B cell (primary cell): Measurements from ENCODE around the gene FGFR3. TPM values are rescaled to one million over a fixed set of nuclear protein-coding genes. Genes with fewer than 3 reads are reported as not detected.

Source experiments
- ATAC-seq: fragments of 200-7000 bp; cut with Tn5 transposase; one replicate; pipeline ENCODE4 v1.10.0; 2021; ENCODE audit warnings: low read depth, mild to moderate bottlenecking, moderate number of reproducible peaks, moderate library complexity
- CTCF ChIA-PET: fragments of 350-600 bp; sonication (Branson Sonifier 250); formaldehyde crosslinking; loops from one replicate; lab custom pipeline; 2021; ENCODE audit warnings: antibody characterized with exemption, inconsistent platforms; lab: Charles Lee
- POLR2A ChIA-PET: fragments of 350-600 bp; sonication (Branson Sonifier 250); formaldehyde crosslinking; loops from one replicate; lab custom pipeline; 2021; ENCODE audit warnings: antibody characterized with exemption; lab: Charles Lee
- DNase-seq: peaks from one replicate; pipeline ENCODE4 v3.0.0; 2013
- H2AFZ ChIP-seq: 2 replicates; pipeline ENCODE4 v1.6.1; 2012; ENCODE audit warnings: mild to moderate bottlenecking, low read depth, low read length; ENCODE audit not compliant: insufficient read depth, poor library complexity, severe bottlenecking
- H3K27ac ChIP-seq, 2 donors: 1 replicate in 1 of 2; 2 replicates in 1 of 2; pipeline ENCODE4 v1.5.1; 2012 to 2013; ENCODE audit warnings: low read length in 2 of 2, mild to moderate bottlenecking in 2 of 2, moderate library complexity in 1 of 2
- H3K27me3 ChIP-seq, 4 experiments: fragments of 200-600 bp in 1 of 4; sonication (generic) in 1 of 4; replicated peaks in 1 of 4; 1 replicate in 2 of 4; 2 replicates in 2 of 4; pipeline versions ENCODE4 v1.6.1 to v1.7.0; 2013 to 2016; ENCODE audit warnings: low read length in 3 of 4, mild to moderate bottlenecking in 2 of 4, mixed read lengths in 1 of 4, moderate library complexity in 1 of 4; ENCODE audit not compliant: insufficient read depth in 4 of 4, control insufficient read depth in 3 of 4; ENCODE audit errors: control extremely low read depth in 1 of 4
- H3K36me3 ChIP-seq, 2 experiments: replicated peaks in 1 of 2; 1 replicate in 1 of 2; 2 replicates in 1 of 2; pipeline versions ENCODE4 v1.6.1 to v1.7.1; 2013; ENCODE audit warnings: low read length in 1 of 2; ENCODE audit not compliant: insufficient read depth in 2 of 2, control insufficient read depth in 1 of 2; ENCODE audit errors: control extremely low read depth in 1 of 2, extremely low read depth in 1 of 2
- H3K4me1 ChIP-seq, 2 donors: fragments of 200-600 bp in 1 of 2; sonication (generic) in 1 of 2; 1 replicate in 1 of 2; 2 replicates in 1 of 2; pipeline versions ENCODE4 v1.5.1 to v1.6.1; 2013 to 2017; ENCODE audit warnings: low read length in 2 of 2; ENCODE audit not compliant: control insufficient read depth in 2 of 2, insufficient read depth in 2 of 2
- H3K4me2 ChIP-seq: replicated peaks from 2 replicates; pipeline ENCODE3; 2012; ENCODE audit warnings: mild to moderate bottlenecking, low read depth, low read length; ENCODE audit not compliant: poor library complexity, severe bottlenecking
- H3K4me3 ChIP-seq, 5 experiments: fragments of 200-600 bp in 1 of 5; sonication (generic) in 1 of 5; 1 replicate in 3 of 5; 2 replicates in 2 of 5; pipeline versions ENCODE4 v1.5.1 to v1.7.0; 2011 to 2016; ENCODE audit warnings: low read length in 4 of 5, mild to moderate bottlenecking in 4 of 5, low read depth in 2 of 5, control low read depth in 1 of 5, moderate library complexity in 1 of 5; ENCODE audit not compliant: insufficient read depth in 1 of 5; ENCODE audit errors: control extremely low read depth in 1 of 5, extremely low read depth in 1 of 5
- H3K79me2 ChIP-seq: fragments of 200-600 bp; sonication (generic); one replicate; pipeline ENCODE4 v1.6.0; 2016; ENCODE audit warnings: low read length; ENCODE audit not compliant: control insufficient read depth, insufficient read depth
- H3K9ac ChIP-seq: fragments of 200-600 bp; sonication (generic); 2 replicates; pipeline ENCODE4 v1.6.1; 2017; ENCODE audit warnings: mild to moderate bottlenecking, low read length, moderate library complexity
- H3K9me3 ChIP-seq, 3 donors: one replicate each; pipeline versions ENCODE4 v1.6.1 to v1.7.1; 2013; ENCODE audit warnings: low read length in 2 of 3; ENCODE audit not compliant: control insufficient read depth in 2 of 3, insufficient read depth in 1 of 3; ENCODE audit errors: control extremely low read depth in 1 of 3
- H4K20me1 ChIP-seq: 2 replicates; pipeline ENCODE4 v1.6.0; 2012; ENCODE audit warnings: mild to moderate bottlenecking, low read length; ENCODE audit not compliant: insufficient read depth, control insufficient read depth, poor library complexity, severe bottlenecking
- H3K27ac Mint-ChIP-seq: one replicate; pipeline ENCODE4 v1.8.0; 2021; ENCODE audit warnings: mixed read lengths
- H3K27me3 Mint-ChIP-seq: one replicate; pipeline ENCODE4 v1.8.0; 2021; ENCODE audit warnings: mixed read lengths
- H3K4me1 Mint-ChIP-seq: one replicate; pipeline ENCODE4 v1.8.0; 2021; ENCODE audit warnings: mixed read lengths
- H3K4me3 Mint-ChIP-seq: one replicate; pipeline ENCODE4 v1.8.0; 2021; ENCODE audit warnings: mixed read lengths
- H3K9me3 Mint-ChIP-seq: one replicate; pipeline ENCODE4 v1.8.0; 2022; ENCODE audit warnings: mixed read lengths; ENCODE audit not compliant: insufficient read depth
- CTCF ChIP-seq: fragments of 200-600 bp; IDR thresholded peaks from one replicate; pipeline ENCODE4 v1.8.0; 2022; ENCODE audit warnings: antibody characterized with exemption, mild to moderate bottlenecking
- EZH2 ChIP-seq: IDR thresholded peaks from 2 replicates; pipeline ENCODE4 v1.6.1; 2012; ENCODE audit warnings: borderline replicate concordance, low read depth, mild to moderate bottlenecking, moderate library complexity, low read length; ENCODE audit not compliant: insufficient read depth, poor library complexity, severe bottlenecking
- WGBS: methylation state at CpG from one replicate; pipeline ENCODE4 v1.1.5; 2013; ENCODE audit warnings: missing lambda C conversion rate; ENCODE audit not compliant: insufficient coverage; 5-methylcytosine and 5-hydroxymethylcytosine counted together
- intact Hi-C: fragments of 100-400 bp; cut with micrococcal nuclease; formaldehyde crosslinking; loops from one replicate; pipeline ENCODE4 v1.10.0; 2022
- polyA plus RNA-seq: library from polyadenylated mRNA; depleted of rRNA; stranded (reverse); fragments of >200 nt; gene quantifications from 2 replicates; pipeline ENCODE4 v1.2.3, GENCODE V29; 2012
- total RNA-seq, 2 donors: library from RNA; stranded (reverse); fragments of 120-200 nt in 1 of 2; gene quantifications; 1 replicate in 1 of 2; 2 replicates in 1 of 2; pipeline versions ENCODE4 v1.2.3 to v1.2.4, GENCODE V29; 2013 to 2022

The FGFR3 gene
- total and polyA plus RNA-seq, 2 donors (not counting 1 experiment from before 2014, with no cell fraction given), result not detected

- Histone ChIP-seq H3K27me3 (peaks cover 0 to 7% (median 0%) of the 10 kb centered on the region in 4 experiments), H2AFZ (no peak overlapping the region), H3K4me2 (peak overlapping the region; percentile 30), H3K4me3 (no peak overlapping the region), H3K27ac (no peak overlapping the region), H4K20me1 (no peaks in the 10 kb centered on the region), H3K4me1 (peaks cover 3 to 10% of the 10 kb centered on the region in 2 donors), H3K79me2 (no peaks in the 10 kb centered on the region), H3K9ac (no peak overlapping the region), H3K36me3 (peaks cover 0 to 10% of the 10 kb centered on the region in 2 experiments), H3K9me3 (no peaks in the 10 kb centered on the region)
- peak; percentile 89 for TF ChIP-seq CTCF
- no peak for TF ChIP-seq EZH2
- peak; percentile 85 for DNase-seq
- POLR2A ChIA-PET, result no interaction called here
- no peaks in the 10 kb centered on the region for H3K27me3 Mint-ChIP-seq
- H3K9me3 Mint-ChIP-seq, result no peaks in the 10 kb centered on the region
- no peak overlapping the region for H3K27ac Mint-ChIP-seq
- no peak overlapping the region for H3K4me3 Mint-ChIP-seq
- H3K4me1 Mint-ChIP-seq, result peaks cover 2% of the 10 kb centered on the region
- CTCF ChIA-PET, result interaction anchor here (2.7 to 6.7 kb wide), 4 partner anchors 53 to 161 kb away, joined by 9 to 120 read pairs (median 44); no protein-coding TSS in a partner anchor
- peak; percentile 87 for ATAC-seq
- 29% methylated on average over 17 of the region's 17 CpGs for WGBS
- intact Hi-C loops, result loop anchor here (1.0 kb wide), 1 partner anchor 153 kb away; no protein-coding TSS in a partner anchor
Measured at GRCh38 chr4:1746265-1746691, 46.8 kb upstream of the FGFR3 start.

GRCh38 chr4:1746919-1747602 is 46.0 kb upstream of the FGFR3 start:
- H3K36me3 ChIP-seq, result peaks cover 0 to 4% of the 10 kb centered on the region in 2 experiments
- ATAC-seq (no peak), DNase-seq (no peak)
- H3K4me3 ChIP-seq, result no peak overlapping the region
- intact Hi-C loops, result loop anchor here (1.0 kb wide), 1 partner anchor 152 kb away; no protein-coding TSS in a partner anchor
- no peak overlapping the region for H3K27ac ChIP-seq
- Mint-ChIP-seq H3K9me3 (no peaks in the 10 kb centered on the region), H3K27ac (no peak overlapping the region), H3K4me1 (peaks cover 2% of the 10 kb centered on the region), H3K27me3 (no peaks in the 10 kb centered on the region), H3K4me3 (no peak overlapping the region)
- TF ChIP-seq CTCF (no peak), EZH2 (no peak)
- H3K4me2 ChIP-seq, result no peak overlapping the region
- H4K20me1 ChIP-seq, result no peaks in the 10 kb centered on the region
- H3K4me1 ChIP-seq, result peaks cover 3 to 11% of the 10 kb centered on the region in 2 donors
- 91% methylated on average over 33 of the region's 33 CpGs for WGBS
- H2AFZ ChIP-seq, result no peak overlapping the region
- no peaks in the 10 kb centered on the region for H3K9me3 ChIP-seq
- ChIA-PET POLR2A (no interaction called here), CTCF (interaction anchor here (1.0 to 6.7 kb wide), 8 partner anchors 13 to 161 kb away, joined by 3 to 120 read pairs (median 6); no protein-coding TSS in a partner anchor)
- H3K27me3 ChIP-seq, result peaks cover 0 to 10% (median 0%) of the 10 kb centered on the region in 4 experiments
- H3K9ac ChIP-seq, result no peak overlapping the region
- no peaks in the 10 kb centered on the region for H3K79me2 ChIP-seq
